GM12801 (cell line): ENCODE data around the gene HLA-DOB.

Experiments used
- TF ChIP-seq, protein P1 (sequence below): IDR thresholded peaks from one replicate; pipeline ENCODE4 v1.5.1; 2011; ENCODE audit warnings: control low read depth; ENCODE audit not compliant: insufficient read length; ENCODE audit errors: extremely low read depth

The HLA-DOB gene

DNA sequence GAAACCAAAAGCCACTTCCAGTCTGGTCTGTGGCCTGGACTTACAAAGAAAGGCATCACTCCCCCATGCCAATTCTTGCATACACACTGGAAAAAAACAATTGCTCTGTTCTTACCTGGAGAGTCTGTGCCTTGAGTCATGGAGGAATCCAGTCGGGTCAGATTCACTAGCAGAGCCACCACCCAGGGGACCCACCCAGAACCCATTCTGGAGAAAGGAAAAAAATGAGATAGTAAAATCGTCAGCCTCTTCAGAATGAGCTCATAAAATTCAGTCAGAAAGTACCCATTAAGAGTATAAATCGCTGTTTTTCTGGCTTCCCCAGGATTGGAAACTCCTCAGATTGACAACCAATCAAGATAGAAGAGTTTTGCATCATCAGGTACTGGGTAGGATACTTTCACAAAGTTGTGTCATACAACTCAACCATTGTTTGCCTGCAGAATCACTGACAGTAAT lies at the start of gene HLA-DOB:
Gene HLA-DOB (minus strand): TSS at position 257 of the 459 bp plus-strand sequence. CDS start 51 bp downstream, at position 206.
- TF ChIP-seq, protein P1, sequence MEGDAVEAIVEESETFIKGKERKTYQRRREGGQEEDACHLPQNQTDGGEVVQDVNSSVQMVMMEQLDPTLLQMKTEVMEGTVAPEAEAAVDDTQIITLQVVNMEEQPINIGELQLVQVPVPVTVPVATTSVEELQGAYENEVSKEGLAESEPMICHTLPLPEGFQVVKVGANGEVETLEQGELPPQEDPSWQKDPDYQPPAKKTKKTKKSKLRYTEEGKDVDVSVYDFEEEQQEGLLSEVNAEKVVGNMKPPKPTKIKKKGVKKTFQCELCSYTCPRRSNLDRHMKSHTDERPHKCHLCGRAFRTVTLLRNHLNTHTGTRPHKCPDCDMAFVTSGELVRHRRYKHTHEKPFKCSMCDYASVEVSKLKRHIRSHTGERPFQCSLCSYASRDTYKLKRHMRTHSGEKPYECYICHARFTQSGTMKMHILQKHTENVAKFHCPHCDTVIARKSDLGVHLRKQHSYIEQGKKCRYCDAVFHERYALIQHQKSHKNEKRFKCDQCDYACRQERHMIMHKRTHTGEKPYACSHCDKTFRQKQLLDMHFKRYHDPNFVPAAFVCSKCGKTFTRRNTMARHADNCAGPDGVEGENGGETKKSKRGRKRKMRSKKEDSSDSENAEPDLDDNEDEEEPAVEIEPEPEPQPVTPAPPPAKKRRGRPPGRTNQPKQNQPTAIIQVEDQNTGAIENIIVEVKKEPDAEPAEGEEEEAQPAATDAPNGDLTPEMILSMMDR = no peak

DNA sequence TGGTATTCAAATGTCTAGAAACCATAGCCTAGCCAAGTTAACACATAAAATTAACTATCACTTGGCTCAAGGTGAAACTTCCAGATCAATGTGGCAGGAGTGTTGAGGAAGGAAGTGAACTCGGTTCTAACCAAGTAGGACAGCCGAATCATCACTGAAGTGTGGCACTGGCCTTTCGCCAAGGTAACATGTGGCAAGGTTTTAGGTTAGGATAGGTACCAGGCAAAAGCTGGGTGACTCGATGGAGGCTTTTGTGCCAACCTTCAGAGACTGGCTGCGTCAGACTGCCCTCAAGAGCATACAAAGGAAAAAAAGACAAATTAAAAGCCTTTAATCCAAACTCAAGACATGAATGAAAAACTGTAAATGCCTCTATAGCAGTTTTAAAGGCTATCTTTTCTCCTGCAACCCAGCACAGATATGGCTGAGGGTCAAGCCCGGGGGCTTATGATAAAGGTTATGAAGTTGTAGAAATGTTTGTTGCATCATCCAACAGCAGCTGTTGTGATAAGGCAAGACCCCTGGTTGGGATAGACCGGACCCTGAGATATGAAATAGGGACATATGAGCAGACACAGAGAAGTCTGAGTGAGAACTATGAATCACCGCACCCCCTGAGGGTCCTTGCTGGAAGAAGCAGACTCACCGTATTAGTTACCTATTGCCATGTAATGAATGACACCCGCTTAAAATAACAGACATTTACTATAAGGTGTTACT lies 49.1 kb upstream of the HLA-DOB start:
- TF ChIP-seq, protein P1 = no peak

DNA sequence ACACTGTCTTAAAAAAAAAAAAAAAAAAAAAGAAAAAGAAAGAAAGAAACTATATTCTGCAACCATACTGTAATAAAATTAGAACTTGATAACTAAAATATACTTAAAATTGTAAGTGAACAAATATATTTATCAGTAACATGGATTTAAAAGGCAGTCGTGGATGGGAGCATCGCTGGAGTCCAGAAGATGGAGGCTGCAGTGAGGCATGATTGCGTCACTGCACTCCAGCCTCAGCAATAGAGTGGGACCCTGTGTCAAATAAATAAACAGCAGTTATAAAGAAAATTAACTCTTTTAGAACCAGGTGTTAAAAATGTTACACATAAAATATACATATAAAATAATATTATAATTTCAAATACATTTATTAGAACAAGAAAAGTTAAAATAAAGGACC lies 45.9 kb upstream of the HLA-DOB start:
- TF ChIP-seq, protein P1 = no peak

DNA sequence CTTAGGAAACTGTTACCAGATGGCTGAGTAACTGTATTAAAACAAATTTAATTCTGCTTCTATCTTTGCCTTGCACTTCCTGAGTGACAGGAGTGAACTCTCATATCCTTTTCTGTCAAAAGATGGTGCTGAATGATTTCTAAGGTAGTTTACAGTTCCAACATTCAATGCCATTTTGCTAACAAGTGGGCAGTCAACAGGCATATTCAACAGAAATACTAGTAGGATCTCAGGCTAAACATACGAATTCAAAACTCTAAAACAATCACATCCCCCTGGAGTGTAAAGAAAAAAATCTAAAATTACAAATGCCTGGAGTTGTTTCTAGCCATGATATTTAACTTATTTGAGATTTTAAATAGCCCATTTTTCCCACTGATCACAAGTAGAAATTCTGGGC lies 43.9 kb upstream of the HLA-DOB start:
- TF ChIP-seq, protein P1 = no peak

DNA sequence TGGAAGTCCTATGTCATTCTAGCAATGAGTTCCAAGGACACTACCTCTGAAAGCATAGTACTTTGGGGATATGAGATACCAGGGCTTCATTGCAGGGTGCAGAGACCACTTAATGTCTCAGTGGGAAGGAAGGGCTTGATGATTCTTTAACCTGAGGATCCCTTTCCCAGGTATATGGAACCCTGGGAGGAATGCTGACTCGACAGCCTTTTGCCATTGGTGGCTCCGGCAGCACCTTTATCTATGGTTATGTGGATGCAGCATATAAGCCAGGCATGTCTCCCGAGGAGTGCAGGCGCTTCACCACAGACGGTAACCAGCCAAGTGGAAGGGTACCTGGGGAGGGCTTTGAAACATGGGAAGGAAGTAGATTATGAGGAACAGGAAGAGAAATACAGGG lies 41.4 kb upstream of the HLA-DOB start:
- TF ChIP-seq, protein P1 = no peak

DNA sequence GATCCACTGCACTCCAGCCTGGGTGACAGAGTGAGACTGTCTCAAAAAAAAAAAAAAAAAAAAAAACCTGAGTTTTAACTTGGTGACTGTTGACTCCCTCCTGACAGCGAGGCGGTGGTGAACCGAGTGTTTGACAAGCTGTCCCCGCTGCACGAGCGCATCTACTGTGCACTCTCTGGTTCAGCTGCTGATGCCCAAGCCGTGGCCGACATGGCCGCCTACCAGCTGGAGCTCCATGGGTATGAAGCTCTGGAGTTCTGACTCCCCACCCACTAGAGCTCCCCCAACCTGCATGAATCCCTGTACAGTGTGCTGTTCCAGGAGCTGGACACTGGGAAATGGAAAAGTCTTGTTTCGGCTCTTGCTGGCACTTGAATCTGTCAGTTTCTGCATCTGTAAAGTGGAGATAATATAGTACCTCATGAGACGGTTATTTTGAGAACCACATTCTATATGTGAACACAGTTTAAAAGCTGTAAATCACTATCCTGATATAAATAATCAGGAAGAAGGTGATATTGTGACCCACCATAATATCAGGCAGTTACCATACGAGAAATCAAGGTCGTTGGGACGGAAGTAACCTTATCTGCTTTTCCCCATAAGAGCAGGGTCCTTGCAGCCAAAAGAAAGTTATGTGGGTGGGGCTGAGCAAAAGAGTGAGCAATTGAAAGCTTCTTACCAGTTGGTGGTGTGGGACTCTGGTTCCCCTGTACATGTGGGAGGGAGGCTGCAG lies 40.5 kb upstream of the HLA-DOB start:
- TF ChIP-seq, protein P1 = no peak

DNA sequence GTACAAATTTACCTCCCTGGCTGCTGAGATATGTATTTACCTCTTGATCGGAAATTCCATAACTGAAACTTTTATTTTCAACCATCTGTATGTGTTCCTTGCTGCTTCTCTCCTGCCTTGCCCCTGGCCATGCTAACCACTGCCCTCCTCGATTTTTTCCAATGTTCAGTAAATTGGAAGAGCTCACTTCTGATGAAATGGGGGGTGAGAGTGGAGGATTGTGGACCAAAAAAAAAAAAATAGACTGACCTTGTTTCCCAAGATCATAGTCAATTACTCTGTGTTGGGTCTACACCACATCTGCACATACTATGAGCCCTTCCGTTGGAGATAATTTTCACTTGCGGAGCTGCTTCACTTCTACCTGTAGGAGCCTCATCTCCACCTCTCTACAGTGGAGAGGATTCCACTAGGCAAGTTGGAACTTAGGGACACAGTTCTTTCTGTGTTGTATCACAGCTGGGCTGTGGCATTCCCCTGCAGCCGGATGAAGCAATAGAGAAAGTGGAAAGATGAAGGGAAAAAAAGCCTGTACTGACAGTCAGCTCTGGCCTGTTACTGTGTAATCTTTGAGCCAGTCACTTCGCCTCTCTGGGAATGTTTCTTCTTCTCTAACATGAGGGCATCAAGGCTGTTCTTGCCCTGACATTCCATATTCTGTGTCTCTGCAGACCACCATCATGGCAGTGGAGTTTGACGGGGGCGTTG lies 38.8 kb upstream of the HLA-DOB start:
- TF ChIP-seq, protein P1 = no peak
